ENCODE measurements around the gene RALBP1.

The RALBP1 gene

DNA sequence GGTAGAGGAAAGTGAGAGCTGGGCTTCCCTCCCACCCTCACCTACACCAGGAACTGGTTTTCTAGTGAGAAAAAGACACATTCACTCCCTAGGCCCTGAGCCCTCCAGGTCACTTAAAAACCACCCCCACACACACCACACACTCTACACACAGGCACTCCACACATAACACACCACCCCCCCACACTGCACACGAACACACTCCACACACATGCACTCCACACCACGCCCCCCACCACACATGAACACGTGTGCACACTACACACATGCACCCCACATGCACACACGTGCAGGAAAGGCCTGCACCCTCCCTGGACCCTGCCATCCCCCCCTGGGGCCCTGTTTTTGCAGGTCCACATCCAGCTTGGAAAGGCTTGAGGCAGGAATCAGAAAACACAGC, 67.6 kb downstream of the RALBP1 start:
- peaks cover 63% of the 10 kb centered on the region for H3K36me3 ChIP-seq
- no peaks in the 10 kb centered on the region for H3K27me3 ChIP-seq
- peaks cover 18% of the 10 kb centered on the region; the same call in 1 of the 2 replicates for H4K20me1 ChIP-seq
- no peak overlapping the region for H3K9ac ChIP-seq
- H3K4me2 ChIP-seq, result no peak overlapping the region
- H3K4me3 ChIP-seq, result no peak overlapping the region
- no peaks in the 10 kb centered on the region for H3K9me3 ChIP-seq
- H3K4me1 ChIP-seq, result no peaks in the 10 kb centered on the region
- H3K27ac ChIP-seq, result no peak overlapping the region
- TF ChIP-seq Cebpa-rat (IDR thresholded peaks at IDR 0.05), result no peak

DNA sequence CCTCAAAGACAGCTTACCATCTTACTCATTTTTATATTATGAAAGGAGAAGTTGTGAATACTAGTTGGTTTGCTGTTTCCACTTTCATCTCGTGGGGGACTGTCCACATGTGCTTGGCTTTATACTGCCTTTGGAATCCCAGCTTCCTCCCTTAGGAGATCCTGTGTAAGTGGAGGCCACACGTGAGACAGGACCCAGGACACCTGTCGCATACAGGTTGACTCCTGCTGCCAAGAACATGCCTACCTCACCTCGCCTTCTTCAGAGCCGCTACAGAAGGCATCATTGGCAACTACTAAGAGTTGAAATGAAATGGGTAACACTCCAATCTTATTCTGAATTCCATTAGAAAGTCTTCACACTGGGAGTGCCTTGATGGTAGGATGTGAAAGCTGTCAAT, 69.7 kb downstream of the RALBP1 start:
- Histone ChIP-seq H3K9ac (no peak overlapping the region), H3K36me3 (peaks cover 62% of the 10 kb centered on the region), H4K20me1 (peaks cover 11% of the 10 kb centered on the region; the same call in 1 of the 2 replicates), H3K4me1 (peaks cover 9% of the 10 kb centered on the region), H3K4me3 (no peak overlapping the region), H3K4me2 (no peak overlapping the region), H3K27me3 (no peaks in the 10 kb centered on the region), H3K9me3 (no peaks in the 10 kb centered on the region), H3K27ac (no peak overlapping the region)
- TF ChIP-seq Cebpa-rat (IDR thresholded peaks at IDR 0.05), result no peak

DNA sequence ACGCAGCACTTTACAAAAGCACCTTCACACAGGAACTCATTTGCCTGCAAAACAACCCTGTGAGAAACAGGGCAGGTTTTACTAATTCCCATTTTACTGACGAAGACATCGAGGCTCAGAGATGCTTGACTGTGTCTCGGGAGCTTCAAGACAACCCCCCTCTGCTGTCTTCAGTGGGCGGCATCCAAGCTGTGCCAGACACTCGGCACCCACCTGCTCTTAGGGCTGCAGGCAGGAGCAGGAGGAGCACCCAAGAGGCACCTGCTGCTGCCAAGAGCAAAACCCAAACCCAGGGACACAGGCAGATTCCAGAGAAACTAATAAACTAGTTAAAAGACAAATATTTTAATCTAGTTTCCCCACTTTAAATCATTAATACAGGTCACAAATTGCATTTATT, 71.2 kb downstream of the RALBP1 start:
- Histone ChIP-seq H3K27ac (no peak overlapping the region), H3K4me1 (peaks cover 9% of the 10 kb centered on the region), H3K36me3 (peaks cover 71% of the 10 kb centered on the region), H4K20me1 (peaks cover 23% of the 10 kb centered on the region; the same call in 1 of the 2 replicates), H3K9me3 (no peaks in the 10 kb centered on the region), H3K4me2 (no peak overlapping the region), H3K4me3 (no peak overlapping the region), H3K27me3 (no peaks in the 10 kb centered on the region), H3K9ac (no peak overlapping the region)
- TF ChIP-seq Cebpa-rat (IDR thresholded peaks at IDR 0.05), result no peak

DNA sequence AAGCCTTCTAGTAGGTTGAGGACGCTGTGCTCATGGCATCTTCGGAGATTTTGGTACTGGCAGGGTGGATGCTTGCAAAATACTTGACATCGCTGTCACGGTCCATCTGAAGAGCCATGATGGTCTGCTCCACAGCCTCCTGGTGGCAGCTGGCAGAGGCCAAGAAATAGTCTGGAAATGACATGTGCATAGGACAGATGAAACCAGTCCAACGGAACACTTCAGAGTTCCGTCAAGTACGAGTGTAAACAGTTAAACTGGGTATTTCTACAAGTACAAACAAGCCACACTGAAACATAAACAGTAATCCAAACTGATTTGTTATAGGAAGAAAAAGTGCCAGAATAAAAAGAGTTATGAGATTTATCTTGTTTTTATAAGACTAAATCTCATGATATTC, 72.5 kb downstream of the RALBP1 start:
- no peak overlapping the region for H3K27ac ChIP-seq
- no peaks in the 10 kb centered on the region for H3K27me3 ChIP-seq
- H3K4me3 ChIP-seq, result no peak overlapping the region
- peaks cover 3% of the 10 kb centered on the region for H3K9me3 ChIP-seq
- peaks cover 84% of the 10 kb centered on the region for H3K36me3 ChIP-seq
- peaks cover 9% of the 10 kb centered on the region for H3K4me1 ChIP-seq
- peaks cover 27% of the 10 kb centered on the region; the same call in 1 of the 2 replicates for H4K20me1 ChIP-seq
- H3K4me2 ChIP-seq, result no peak overlapping the region
- H3K9ac ChIP-seq, result no peak overlapping the region
- TF ChIP-seq Cebpa-rat (IDR thresholded peaks at IDR 0.05), result no peak

DNA sequence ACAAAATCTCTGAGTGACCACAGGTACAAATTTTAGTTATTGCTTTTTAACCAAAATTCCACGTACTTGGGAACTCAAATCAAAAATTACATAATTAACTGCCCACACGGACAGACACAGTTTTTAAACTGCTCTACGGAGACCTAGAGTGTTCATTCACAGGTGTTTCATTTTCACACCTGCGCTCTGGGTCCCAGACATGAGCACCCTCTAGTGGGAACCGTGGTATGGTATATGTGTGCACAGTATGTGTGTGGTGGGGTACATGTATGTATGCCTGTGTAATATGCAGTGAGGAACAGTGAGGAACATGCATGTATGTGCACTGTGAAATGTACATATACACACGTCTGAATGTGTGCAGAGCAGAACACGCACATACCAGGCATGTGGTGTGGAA, 74.1 kb downstream of the RALBP1 start:
- H3K9me3 ChIP-seq, result peaks cover 15% of the 10 kb centered on the region
- H3K27ac ChIP-seq, result no peak overlapping the region
- H3K4me2 ChIP-seq, result no peak overlapping the region
- peaks cover 9% of the 10 kb centered on the region for H3K4me1 ChIP-seq
- no peak overlapping the region for H3K9ac ChIP-seq
- H3K36me3 ChIP-seq, result peaks cover 99% of the 10 kb centered on the region
- H3K27me3 ChIP-seq, result no peaks in the 10 kb centered on the region
- H4K20me1 ChIP-seq, result peaks cover 26% of the 10 kb centered on the region; the same call in 1 of the 2 replicates
- no peak for TF ChIP-seq Cebpa-rat (IDR thresholded peaks at IDR 0.05)
- H3K4me3 ChIP-seq, result no peak overlapping the region

DNA sequence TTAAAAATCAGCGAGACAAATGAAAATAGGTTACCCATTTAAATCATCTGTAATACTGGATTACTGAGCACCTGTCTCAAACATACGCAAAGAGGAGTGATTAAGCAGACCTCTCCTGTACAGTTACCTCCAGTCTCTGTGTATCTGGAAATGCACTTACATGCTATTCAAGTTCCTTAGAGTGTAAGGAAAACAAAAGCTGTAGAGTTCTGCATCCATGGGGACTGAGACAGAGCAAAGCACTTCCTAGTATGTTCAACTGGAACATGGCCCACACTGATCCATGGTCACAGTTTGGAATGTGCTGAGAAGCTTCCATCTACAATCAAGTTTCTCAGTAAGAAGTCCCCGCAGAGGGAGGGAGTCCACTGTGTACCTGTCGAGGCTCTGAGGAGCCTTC, 75.1 kb downstream of the RALBP1 start:
- H4K20me1 ChIP-seq, result peaks cover 16% of the 10 kb centered on the region; the same call in 1 of the 2 replicates
- H3K36me3 ChIP-seq, result peaks cover 99% of the 10 kb centered on the region
- no peaks in the 10 kb centered on the region for H3K27me3 ChIP-seq
- H3K4me2 ChIP-seq, result no peak overlapping the region
- no peak for TF ChIP-seq Cebpa-rat (IDR thresholded peaks at IDR 0.05)
- no peak overlapping the region for H3K4me3 ChIP-seq
- no peak overlapping the region for H3K9ac ChIP-seq
- peaks cover 9% of the 10 kb centered on the region for H3K4me1 ChIP-seq
- H3K9me3 ChIP-seq, result peaks cover 15% of the 10 kb centered on the region
- H3K27ac ChIP-seq, result no peak overlapping the region

DNA sequence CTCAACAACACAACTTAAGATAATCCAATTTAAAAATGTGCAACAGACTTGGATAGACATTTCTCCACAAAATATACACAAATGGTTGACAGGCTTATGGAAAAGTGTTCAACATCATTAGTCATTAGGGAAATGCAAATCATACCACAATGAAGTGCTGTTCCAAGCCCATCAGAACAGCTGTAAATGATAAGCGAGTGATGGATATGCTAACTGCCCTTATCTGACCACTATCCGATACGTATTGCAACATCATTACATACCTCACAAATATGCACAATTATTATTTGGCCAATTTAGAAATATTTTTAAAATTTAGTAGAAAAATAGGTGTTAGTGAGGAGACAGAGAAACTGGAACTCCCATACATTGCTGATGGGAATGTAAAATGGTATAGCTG, 76.9 kb downstream of the RALBP1 start:
- no peak overlapping the region for H3K9ac ChIP-seq
- H3K27me3 ChIP-seq, result no peaks in the 10 kb centered on the region
- H3K4me2 ChIP-seq, result no peak overlapping the region
- no peak overlapping the region for H3K27ac ChIP-seq
- peaks cover 9% of the 10 kb centered on the region for H3K4me1 ChIP-seq
- H3K36me3 ChIP-seq, result peaks cover 99% of the 10 kb centered on the region
- H4K20me1 ChIP-seq, result peaks cover 16% of the 10 kb centered on the region; the same call in 1 of the 2 replicates
- TF ChIP-seq Cebpa-rat (IDR thresholded peaks at IDR 0.05), result no peak
- H3K9me3 ChIP-seq, result peaks cover 15% of the 10 kb centered on the region
- no peak overlapping the region for H3K4me3 ChIP-seq

DNA sequence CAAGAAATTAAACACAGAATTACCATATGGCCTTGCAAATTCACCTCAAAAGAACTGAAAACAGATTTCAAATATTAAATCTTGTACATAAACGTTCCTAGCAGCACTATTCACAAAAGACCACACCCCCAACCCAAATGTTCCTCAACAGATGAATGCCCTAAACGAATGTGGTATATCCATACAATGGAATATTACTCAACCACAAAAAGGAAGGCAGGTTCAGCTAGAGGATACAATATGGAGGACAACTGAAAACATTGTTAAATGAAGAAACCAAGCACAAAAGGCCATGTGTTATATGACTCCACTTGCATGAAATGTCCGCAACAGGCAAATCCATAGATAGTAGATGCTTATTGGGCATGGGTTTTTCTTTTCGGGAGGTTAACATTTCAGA, 77.3 kb downstream of the RALBP1 start:
- H3K4me2 ChIP-seq, result no peak overlapping the region
- no peaks in the 10 kb centered on the region for H3K27me3 ChIP-seq
- no peak overlapping the region for H3K4me3 ChIP-seq
- peaks cover 9% of the 10 kb centered on the region for H3K4me1 ChIP-seq
- H3K36me3 ChIP-seq, result peaks cover 99% of the 10 kb centered on the region
- no peak for TF ChIP-seq Cebpa-rat (IDR thresholded peaks at IDR 0.05)
- peaks cover 16% of the 10 kb centered on the region; the same call in 1 of the 2 replicates for H4K20me1 ChIP-seq
- H3K9me3 ChIP-seq, result peaks cover 15% of the 10 kb centered on the region
- H3K27ac ChIP-seq, result no peak overlapping the region
- no peak overlapping the region for H3K9ac ChIP-seq

DNA sequence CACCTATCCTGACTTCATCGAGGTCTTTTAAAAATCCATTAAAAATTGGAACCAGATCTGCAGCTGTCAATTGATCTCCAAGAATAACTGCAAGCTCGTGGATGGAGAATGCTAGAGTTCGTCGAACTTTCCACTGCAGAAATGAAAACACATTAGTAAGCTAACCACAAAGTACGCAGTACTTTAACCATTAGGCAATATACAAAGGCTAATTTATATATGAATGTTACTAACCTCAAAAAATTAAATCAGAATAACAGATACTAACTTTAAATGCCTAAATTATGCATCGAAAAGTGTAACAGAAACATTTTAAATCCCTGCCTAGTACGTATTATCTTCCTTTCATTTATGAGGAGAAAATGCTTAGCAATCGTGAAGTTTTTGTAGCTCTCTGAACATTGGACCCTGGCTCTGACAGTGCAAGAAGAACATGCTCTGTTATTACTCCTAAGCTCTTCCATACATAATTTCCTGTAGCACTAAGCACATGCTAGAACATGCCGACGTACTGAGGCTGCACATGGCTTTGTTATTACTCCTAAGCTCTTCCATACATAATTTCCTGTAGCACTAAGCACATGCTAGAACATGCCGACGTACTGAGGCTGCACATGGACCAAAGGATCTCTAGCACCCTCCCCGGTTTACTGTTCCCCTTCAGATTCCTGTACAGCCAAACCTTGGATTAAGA, 82.1 kb downstream of the RALBP1 start:
- Histone ChIP-seq H3K4me3 (no peak overlapping the region), H3K4me2 (no peak overlapping the region), H4K20me1 (no peaks in the 10 kb centered on the region), H3K4me1 (no peaks in the 10 kb centered on the region), H3K9me3 (peaks cover 15% of the 10 kb centered on the region), H3K27ac (no peak overlapping the region), H3K27me3 (no peaks in the 10 kb centered on the region), H3K36me3 (peaks cover 99% of the 10 kb centered on the region), H3K9ac (no peak overlapping the region)
- no peak for TF ChIP-seq Cebpa-rat (IDR thresholded peaks at IDR 0.05)

DNA sequence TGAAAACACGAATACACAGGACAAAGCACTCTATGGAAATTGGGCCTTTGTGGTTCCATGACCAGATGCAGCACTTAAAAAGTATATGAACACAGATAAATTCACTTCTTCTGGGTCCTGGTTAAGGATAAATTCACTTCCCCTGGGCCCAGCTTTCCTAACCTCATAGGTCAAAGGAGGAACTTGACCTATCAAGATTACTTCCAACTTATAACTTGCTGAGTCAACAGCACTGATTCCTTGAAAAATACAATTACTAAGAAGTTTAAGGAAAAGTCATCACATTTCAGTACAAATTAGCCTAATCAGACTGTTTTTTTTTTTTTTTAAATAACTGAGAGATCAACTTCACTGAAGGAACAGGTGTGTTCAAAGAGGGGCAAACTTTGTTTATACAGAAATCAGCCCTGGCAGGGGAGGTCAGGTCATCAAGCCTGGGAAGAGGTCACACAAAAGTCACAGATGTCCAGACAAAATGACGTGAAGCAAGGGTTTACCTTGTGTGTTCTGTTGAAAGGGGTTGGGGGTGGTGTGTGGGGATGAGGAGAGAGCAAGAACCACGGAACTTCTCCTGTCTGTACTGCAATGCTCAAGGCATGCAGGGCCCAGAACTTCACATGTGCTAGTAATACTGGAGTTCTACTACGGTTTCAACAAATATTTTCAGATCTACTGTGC, 83.2 kb downstream of the RALBP1 start:
- no peak overlapping the region for H3K9ac ChIP-seq
- H3K36me3 ChIP-seq, result peaks cover 99% of the 10 kb centered on the region
- no peak overlapping the region for H3K27ac ChIP-seq
- H3K27me3 ChIP-seq, result no peaks in the 10 kb centered on the region
- H3K4me3 ChIP-seq, result no peak overlapping the region
- no peak for TF ChIP-seq Cebpa-rat (IDR thresholded peaks at IDR 0.05)
- no peaks in the 10 kb centered on the region for H3K4me1 ChIP-seq
- no peak overlapping the region for H3K4me2 ChIP-seq
- peaks cover 5% of the 10 kb centered on the region for H3K9me3 ChIP-seq
- H4K20me1 ChIP-seq, result no peaks in the 10 kb centered on the region
